ENCODE results near the gene HSD11B1L.
A peak's percentile ranks its signal among the peaks of the same experiment; 100 is the strongest.

The HSD11B1L gene

GRCh38 chr19:5667751-5668271 is 13.0 kb upstream of the HSD11B1L start:
- no peak for DNase-seq (ENCODE audit: low read depth)

DNA sequence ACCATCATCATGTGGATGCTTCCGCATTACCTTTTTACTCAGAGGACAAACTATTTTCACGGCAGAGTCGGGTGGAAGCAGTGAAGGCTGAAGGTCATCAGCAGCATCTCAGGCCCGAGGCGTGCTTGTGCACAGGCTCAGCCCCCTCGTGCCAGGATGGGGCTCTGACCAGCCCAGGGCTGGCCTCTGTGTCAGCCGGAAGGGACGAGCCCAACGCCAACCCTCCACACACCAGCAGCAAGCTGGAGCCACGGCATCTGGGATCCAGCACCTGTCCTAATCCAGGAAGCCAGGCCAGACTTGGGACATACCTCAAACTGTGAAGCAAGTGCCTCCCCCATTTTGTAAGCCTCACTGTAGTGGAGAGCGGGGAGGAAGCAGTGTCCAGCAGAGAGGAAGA is 11.6 kb upstream of the HSD11B1L start:
- DNase-seq (ENCODE audit: low read depth), result no peak

- DNase-seq (ENCODE audit: low read depth), result no peak
These were observed 9.2 kb upstream of the HSD11B1L start for GRCh38 chr19:5671600-5671999.

GRCh38 chr19:5672708-5673459 is 7.9 kb upstream of the HSD11B1L start:
- DNase-seq (ENCODE audit: low read depth), result no peak

GRCh38 chr19:5673752-5674151 is 7.1 kb upstream of the HSD11B1L start:
- no peak for DNase-seq (ENCODE audit: low read depth)

- DNase-seq (ENCODE audit: low read depth), result no peak
These were observed 6.1 kb upstream of the HSD11B1L start for GRCh38 chr19:5674714-5675113.

- no peak for DNase-seq (ENCODE audit: low read depth)
These were observed 4.6 kb upstream of the HSD11B1L start for GRCh38 chr19:5676105-5676771.

DNA sequence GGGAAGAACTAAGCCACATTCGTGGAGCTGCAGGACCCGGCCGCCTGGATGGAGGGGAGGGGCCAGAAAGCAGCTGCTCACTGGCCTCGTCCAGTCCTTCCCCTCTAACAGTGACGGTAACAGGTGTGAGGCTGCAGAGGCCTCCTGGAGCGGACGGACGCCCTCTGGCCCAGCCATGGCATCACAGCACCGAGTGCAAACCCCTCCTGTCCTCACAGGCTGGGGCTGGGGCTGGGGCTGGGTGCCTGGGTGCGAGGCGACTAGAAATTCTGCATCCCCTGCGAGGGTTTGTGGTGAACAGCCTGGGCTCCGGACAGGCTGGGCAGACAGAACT is 4.1 kb upstream of the HSD11B1L start:
- DNase-seq (ENCODE audit: low read depth), result no peak

- no peak for DNase-seq (ENCODE audit: low read depth)
These were observed 3.7 kb upstream of the HSD11B1L start for GRCh38 chr19:5677136-5677535.

DNA sequence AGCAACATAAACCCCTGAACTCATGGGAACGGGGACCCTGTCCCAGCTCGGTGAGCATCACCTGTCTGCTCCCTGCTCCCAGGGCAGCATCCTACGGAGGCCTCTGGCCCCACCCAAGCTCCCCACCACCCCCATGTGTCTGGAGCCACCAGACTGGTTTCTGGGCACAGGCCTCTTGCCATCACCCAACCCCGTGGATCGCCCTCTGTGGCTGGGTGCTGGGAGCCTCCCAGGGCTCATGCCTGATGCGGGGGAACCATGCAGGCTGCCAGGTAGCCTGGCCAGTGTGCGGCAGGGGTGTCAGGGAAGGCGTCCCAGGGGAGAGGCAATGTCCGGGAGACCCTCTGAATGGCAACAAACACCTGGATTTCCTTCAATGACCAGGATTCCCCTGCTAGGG is 3.2 kb upstream of the HSD11B1L start:
- DNase-seq (ENCODE audit: low read depth), result no peak

DNA sequence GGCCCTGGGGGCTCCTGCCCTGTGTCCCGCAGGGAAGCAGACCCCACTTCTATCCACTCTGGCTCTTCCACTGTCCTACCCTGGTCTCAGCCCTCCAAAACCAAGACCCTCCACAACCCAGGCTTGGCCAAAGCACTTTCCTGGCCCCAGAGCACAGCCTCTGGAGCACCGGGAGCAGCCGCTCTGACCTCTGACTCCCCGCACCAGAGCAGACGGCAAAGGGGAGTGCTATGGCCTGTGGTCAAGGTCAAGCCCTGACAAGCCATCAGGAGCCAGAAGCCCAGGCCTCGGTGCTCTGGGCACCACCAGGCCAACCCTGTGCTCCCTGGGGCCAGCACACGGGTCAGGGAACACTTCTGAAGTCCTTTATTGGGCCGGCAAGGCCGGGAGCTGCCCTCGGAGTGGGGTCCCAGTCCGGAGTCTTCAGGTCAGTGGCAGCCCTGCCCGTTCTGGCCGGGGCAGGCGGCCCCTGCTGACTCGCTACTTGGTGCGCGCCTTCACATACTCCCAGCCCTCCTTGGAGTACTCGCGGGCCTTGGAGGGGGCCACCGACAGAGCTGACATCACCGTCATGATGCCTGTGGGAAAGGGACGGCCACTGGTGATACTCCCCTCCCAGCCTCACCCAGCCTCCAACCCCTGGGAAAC is 2.6 kb upstream of the HSD11B1L start:
- DNase-seq (ENCODE audit: low read depth), result no peak

DNA sequence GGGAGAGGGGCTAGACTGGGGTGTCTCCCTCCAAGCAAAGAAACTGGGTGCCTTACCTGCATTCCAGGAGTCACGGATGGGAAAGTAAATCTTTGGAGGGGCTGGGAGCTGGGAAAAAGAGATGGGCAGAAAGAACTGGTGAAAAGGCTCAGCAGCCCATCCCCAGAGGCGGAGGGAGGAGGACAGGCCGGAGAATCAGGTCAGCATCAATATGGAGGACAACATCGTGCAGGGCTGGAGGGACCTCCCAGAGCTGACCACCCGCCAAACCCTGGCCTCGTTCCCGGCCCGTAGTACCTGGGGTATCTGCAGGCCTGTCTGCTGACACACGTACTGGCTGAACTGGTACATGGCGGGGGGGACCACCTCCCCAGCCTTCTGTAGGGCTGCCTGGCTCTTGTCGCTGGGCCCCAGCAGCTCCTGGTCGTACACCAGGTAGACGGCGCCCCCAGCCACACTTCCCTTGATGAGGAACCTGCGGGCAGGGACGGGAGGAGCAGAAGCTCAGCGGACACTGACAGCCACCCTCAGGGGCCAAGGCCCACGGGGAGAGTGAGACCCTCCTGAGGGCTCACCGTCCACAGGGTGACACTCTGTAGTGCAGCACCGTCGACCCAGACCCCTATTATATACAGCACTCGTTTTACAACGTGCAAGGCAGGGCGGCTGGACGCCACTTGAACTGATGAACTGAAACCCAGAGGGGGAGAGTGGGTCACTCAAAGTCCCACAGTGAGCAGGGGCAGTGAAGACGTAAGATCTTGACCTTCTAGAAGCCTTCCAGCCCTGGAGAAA is 1.3 kb upstream of the HSD11B1L start:
- no peak for DNase-seq (ENCODE audit: low read depth)

DNA sequence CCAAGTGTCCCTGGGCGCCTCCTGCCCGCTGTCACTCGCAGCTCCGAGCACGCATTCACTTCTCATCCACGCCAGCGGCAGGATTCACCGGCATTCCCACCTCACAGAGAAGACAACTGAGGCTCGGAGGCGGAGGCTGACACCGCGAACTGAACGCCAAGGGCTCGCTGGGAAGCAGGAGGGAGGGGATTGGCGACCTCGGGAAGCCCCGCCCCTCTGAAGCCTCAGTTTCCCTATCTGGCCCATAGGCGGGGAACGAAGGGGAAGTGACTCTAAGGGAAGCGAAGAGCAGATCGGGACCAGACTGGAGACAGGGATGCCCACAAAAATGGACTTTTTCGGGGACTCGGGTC is 767 bp upstream of the HSD11B1L start:
- no peak for DNase-seq (ENCODE audit: low read depth)

DNA sequence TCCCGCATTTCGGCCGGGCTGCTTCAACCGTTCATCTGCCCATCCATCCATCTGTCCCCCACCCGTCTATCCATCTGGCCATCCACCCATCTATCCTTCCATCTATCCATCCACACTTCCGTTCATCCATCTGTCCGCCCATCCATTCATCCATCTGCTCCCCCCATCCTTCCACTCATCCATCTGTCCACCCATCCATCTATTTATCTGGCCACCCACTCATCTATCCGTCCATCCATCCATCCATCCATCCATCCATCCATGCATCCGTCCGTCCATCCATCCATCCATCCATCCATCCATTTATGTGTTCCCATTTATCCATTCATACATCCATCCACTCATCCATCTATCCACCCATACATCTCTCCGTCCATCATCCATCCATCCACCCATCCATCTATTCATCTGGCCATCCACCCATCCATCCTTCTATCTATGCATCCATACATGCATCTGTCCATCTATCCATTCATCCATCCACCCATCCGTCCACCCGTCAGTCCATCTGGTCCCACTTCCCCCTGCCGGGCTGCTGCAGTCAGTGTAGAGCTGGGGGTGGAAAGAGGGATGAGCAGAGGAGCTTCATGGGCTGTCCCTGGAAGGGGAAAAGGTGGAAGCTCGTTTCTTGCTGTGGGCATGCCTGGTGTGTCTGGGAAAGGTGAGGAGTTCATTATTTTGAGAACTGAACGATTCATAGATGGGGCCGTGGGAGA is 722 bp downstream of the HSD11B1L start:
- DNase-seq (ENCODE audit: low read depth), result no peak

- DNase-seq (ENCODE audit: low read depth), result no peak
These were observed 1.3 kb downstream of the HSD11B1L start for GRCh38 chr19:5682107-5682482.

GRCh38 chr19:5683177-5683886 is 2.5 kb downstream of the HSD11B1L start:
- no peak for DNase-seq (ENCODE audit: low read depth)

- no peak for DNase-seq (ENCODE audit: low read depth)
These were observed 4.0 kb downstream of the HSD11B1L start for GRCh38 chr19:5684694-5685430.

DNA sequence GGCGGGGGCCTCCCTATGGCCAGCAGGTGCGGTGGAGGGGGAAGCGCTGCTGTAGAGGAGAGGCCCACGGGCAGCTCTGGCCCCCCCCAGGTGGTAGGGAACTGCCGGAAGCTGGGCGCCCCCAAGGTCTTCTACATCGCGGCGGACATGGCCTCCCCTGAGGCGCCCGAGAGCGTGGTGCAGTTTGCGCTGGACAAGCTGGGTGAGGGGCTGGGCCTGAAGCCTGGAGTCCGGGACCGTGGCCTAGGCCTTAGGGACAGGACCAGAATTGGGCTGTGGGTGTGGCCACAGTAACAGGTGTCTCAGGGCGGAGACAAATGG is 5.5 kb downstream of the HSD11B1L start:
- no peak for DNase-seq (ENCODE audit: low read depth)

DNA sequence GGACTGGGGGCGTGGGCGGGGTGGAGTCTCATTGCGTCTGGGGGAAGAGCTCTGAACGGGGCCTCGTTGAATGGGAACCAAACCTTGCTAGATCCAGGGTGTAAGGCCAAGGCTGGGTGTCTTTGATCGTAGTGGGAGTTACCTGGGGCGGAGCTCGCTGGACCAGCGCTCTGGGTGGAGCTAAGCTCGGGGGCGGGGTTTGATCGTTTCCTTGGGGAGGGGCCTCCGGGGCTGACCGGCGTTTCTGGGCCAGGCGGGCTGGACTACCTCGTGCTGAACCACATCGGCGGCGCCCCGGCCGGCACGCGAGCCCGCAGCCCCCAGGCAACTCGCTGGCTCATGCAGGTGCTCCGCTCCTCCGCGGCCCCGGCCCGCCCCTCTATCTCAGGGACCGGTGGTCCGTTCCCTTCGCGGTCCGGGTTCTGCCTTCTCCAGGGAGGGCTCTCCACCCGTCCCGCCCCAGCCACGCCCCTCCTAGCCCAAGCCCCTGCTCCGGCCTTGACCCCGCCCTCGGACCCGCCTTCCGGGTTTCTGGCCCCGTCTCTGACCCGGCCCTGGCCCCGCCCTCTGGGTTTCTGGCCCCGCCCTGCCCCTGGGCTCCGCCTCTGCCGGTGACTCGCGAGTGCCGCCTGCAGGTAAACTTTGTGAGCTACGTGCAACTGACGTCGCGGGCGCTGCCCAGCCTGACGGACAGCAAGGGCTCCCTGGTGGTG is 6.0 kb downstream of the HSD11B1L start:
- DNase-seq (ENCODE audit: low read depth), result peak; percentile 81
